Dedifferentiated amniotic fluid mesenchymal stem cell (primary cell): ENCODE measurements around the gene PLAC1.

ENCODE experiments used
- DNase-seq: peaks from one replicate; pipeline ENCODE4 v3.0.0-alpha.2; 2016; ENCODE audit errors: extremely low spot score

The PLAC1 gene

DNA sequence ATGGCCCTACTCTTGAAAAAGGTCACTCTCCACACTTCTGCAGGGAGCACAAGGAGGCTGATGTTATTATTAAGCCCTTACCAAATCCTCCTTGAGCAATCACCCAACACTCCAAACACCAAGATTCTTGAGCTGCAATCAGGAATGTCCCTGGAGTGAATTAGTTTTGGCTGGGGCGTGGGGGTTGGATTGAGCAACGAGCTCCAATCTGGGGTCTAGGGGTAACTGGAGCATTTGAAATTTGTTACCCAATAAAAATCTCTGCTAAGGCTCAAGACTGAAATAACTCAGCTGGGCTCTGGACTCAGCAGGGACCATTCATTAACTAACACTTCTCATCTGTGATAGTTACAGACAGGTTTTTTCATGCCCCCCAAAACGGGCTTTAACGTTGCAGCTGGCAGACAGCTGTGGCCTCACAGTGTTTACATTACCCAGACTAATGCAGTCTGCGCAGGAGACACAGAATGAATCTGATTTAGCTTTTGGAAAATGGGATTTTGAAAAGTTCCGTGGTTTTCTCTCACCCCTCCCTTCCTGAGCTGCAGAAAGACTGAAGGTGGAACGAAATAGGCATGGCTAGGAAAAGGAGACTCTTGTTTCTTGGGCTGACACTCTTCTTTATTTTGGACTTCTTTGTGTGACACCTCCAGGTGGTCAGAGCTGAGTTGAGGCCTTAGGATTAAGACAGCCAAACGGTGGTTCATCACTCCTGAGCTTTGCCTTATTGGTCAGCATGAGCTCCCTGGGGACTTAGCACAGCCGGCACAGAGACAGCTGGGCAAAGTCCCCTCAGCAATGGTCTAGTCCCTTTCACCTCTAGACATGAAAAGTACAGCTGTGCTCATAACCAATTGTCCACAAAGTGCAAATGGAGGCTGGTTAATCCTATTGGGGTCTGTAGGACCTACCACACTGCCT, 26.6 kb downstream of the PLAC1 start:
- DNase-seq = no peak

DNA sequence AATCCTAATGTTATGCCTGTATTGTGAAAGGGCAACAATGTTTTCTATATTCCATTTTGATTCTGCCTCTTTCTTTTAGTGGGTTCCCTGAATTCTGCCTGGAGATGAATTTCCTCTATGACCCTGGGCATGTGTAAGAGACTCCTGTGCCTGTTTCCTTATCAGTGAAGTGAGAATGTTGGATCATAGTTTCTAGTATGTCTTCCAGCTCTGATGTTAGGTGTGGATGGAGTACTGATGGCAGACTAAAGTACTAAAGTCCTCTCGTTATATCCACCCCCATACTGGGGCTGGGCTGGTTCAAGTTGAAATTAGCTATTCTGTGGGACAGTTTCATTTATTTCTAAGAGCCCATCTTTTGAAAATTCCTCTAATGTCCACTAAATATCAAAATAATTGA, 29.6 kb downstream of the PLAC1 start:
- DNase-seq = no peak

DNA sequence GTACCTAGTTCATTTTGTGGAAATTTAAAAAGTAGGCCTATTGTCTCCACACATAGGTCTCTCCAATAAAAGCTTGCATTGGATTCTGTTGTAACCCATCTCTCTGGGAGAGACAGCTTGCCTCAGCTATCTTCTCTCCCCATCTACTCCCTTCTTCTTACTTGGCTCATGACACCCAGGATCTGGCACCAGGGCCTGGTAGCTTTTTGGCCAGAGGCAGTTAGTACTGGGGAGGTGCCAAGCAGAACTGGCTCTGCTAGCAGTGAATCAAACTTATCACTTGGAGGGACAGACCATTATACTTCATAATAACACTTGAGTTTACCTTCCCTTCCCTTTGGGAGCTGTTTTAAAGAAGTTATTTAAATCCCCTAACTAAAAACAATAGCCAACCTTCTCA, 31.8 kb downstream of the PLAC1 start:
- DNase-seq = no peak

DNA sequence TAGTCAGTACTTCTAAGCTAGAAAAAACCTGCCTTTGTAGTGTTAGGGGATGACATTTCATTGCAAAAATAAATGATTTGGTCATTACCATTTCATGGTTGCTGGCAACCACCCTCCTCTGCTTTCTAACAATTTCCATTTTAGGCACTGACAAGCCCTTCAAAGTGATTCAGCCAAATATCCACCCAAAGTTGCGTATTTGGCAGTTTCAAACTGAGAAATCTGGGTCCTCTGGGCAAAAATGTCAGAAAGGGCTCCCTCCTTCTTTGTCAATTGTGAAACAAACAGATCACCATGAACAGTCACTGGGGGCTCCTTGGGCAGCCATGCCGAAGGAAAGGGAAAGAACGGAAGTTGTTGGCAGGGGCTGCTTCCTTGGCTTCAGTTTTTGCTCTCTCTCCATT, 33.0 kb downstream of the PLAC1 start:
- no peak for DNase-seq

DNA sequence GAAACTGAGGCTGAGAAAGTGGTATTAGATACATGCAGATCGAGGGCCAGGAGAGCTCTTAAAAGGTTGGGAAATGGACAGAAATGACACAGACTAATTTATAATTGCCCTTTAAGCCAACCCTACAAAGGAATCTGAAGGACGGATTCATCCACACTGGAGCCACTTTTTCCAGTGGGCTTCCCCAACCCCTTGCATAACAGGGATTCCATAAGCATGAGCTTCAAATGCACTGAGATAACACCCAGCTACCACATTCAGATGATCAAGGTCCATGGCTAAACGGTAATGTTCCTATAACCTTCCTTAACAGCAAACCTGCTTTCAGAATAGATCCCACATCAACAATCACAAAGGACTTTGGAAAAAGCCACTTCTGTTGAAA, 34.2 kb downstream of the PLAC1 start:
- DNase-seq = no peak

DNA sequence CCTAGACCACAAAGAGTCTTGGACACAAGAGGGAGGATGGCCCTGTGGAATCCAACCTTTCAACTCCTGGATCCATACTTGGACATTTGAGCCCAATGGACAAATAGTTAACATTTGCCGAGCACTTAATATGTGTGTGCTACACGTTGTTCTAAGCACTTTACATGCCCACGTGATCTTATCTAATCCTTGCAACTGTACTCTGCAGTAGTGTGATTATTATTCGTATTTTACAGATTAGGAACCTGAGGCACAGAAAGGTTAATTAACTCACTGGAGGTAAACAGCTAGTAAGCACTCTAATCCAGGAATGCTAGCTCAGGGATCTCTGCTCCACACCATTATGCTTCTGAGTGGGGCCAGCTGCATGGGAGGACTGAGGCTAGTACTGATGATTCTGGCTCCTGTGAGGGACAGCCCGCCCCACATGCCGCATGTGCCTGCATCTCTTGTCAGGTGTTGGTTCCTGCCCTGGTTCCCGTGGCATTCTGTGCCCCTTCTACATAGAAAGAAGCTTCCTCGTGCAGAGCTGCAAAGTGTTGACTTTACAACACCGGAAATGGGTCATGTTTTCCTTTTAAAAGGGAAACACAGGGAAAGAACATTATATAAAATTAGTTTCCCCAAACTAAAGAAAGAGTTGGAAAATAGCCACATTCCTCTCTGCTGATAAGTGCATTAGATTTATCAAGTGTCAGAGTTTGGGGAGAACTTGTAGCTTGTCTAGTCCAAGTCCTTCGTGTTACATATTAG, 34.8 kb downstream of the PLAC1 start:
- no peak for DNase-seq

DNA sequence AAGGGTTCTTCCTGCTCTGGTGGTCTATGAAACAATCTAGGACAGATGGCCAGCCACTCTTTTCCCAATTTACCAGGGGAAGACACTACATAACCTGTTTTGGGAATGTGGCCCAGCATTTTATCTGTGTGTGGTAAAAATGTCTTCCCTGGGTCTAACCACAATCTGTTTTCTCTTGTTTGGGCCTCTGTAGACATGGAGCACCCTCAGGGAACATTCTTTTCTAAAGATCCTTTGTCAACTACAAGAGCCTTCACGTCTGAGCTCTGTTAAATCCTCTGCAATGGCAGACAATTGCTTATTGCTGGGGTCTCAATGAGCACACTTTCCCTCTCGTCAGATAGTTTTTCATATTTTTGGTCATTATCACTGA, 35.5 kb downstream of the PLAC1 start:
- DNase-seq = no peak

DNA sequence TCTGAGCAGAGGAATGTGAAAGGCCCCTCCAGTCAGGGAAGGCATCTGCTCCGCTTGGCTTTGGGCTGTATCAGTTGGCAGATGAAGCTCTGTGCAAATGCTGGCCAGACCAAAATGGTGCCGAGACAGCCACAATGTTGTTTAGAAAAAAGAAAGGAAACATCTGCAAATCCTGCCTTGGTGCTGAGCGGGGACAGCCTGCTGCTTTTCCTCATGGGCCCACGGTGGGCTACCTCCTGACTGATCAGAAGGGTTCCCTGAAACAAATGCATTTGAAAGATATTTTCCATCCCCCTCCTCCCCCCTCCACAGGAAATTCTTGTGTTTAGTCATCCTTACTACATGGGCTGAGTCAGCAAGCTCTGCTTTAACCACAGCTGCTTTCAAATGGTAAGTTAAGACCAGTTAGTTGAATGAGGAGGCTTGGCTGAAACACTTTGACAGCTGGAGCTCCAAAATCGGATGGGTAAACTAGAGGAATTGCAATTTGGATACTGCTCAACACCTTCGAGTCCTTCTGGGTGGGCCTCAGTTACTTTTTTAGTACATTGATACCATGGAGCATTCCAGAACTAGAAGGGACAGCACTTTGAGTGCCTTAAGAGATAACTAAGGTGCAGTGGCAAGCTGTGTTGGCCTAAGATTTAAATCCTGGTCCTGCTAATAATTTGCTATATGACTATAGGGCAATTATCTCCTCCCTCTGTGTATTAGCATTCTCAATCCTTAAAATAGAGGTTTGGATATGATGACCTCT, 36.0 kb downstream of the PLAC1 start:
- DNase-seq = peak; percentile 68

DNA sequence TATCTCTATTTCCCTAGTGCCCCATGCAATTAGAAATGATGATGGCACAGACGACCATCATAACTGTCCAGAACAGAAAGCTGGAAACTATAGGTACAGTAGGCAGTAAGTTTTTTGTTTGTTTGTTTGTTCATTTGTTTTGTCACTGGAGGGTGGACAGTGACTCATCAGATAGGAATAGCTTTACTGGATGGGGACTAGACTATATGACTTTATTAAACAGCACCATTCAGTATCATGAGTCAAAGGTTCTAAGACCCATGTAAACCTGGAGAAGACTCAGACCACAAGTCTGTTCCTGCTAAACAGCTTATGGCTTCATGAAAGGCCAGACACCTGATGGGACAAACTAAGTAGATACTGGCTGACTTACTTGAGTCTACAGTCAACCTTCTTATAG, 38.4 kb downstream of the PLAC1 start:
- no peak for DNase-seq

DNA sequence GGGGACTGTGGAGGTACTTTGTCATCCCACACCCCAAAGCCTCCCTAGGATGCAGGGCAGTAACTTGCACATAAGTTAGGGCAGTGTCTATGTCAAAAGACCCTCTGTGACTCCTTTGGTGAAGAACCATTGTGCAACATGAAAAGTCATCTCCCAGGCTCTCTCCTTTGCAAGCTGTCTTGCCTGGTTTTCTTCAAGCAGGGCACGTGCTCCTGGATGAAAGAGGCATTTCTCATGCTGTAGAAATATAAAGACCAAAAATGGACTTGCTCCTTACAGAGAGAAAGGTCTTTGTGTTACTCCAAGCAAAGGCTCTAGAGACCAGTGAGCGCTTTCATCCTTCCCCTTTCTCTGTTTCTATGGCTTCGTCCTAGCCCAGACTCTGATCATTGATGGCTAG, 44.9 kb downstream of the PLAC1 start:
- no peak for DNase-seq

DNA sequence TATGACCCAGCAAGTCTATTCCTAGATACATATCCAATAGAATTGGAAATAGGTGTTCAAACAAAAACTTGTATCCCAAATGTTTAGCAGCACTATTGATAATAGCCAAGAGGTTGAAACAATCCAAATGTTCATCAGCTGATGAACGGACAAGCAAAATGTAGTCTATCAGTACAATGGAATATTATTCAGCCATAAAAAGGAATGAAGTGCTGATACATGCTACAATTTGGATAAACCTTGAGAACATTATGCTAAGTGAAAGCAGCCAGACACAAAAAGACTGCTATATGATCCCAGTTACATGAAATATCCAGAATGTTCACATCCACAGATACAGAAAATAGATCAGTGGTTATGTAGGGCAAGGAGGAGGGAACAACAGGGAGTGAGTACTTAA, 50.1 kb downstream of the PLAC1 start:
- no peak for DNase-seq

DNA sequence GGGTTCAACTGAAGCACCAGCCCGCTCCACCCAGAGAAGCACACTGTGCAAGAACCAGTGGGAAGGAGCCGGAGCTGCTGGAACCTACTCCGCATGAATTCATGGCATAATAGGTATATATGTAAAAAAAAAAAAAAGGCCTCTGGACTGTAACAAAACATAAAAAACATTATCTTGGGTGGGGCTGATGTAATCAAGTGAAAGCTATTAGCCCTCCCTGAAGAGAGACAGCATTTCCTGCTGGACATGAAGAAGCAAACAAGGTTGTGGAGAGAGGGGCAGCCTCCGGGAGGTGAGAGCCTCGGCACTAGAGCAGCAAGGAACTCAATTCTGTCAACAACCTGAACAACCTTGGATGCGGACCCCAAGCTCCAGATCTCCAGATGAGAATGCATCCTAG, 50.7 kb downstream of the PLAC1 start:
- no peak for DNase-seq

DNA sequence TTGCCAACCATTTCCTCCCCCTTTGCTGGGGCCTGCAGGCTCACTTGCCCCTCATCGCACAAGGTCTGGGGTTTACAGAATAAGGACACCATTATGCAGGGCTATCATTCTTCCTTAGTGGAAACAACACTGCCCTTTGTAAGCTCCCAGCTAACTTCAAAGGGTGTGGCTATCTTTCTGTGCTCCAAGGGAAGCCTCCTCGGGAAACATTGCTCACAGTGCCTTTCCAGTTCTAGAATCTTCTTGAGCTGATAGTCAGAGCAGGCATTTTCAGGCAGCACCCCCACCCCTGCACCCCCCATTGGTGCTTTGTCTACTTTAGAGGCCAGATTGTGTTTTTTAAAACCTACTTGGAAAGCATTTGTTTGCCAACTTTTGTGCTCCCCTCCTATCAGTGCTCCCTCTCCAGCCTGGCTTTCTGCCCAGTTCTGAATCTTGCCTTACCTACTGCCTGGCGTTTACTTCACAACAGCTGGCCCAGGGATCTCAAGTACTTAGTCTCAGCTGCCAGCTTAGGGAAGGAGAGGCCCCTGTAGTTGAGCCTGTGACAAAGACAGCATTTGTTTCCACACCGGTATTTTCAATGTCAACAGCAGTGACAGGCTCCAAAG, 53.5 kb downstream of the PLAC1 start:
- DNase-seq = no peak

DNA sequence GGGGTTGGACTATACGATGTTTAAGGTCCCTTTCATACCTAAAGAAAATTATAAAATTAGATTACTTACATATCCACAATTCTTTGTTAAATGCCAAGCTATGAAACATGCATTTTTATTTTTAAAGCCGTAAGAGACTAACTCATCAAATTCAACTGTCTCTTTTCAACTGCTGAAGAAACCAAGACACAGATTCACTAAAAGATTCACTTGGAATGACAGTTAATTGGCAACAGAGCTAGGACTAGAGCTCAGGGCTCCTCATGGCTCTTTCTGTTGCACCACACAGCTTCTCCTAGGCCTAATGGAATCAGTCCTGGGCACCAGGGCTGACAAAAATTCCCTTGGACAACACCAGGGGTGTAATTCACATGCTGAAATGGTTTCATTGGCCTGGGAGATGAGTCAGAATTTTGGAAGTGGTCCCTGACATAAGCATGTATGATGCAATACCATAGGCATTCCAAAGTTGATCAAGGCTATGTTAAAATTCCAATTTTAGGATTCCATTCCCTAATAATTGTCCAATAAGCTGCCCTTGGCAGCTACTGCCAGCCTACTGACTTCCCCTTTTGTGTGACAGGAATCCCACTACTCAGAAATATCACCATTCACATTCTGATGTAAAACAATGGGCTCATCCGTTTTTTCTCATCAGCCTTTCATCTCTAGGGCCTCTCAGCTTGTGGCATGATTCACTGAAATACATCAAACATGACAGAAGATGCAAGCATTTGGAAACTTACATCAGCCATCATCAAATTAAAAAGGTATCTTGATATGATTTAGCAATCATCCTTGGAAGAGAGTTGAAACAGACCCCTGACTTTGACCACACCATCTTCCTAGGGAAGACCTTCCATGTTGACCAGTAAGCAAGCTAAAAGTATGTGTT, 54.2 kb downstream of the PLAC1 start:
- peak; percentile 85 for DNase-seq

DNA sequence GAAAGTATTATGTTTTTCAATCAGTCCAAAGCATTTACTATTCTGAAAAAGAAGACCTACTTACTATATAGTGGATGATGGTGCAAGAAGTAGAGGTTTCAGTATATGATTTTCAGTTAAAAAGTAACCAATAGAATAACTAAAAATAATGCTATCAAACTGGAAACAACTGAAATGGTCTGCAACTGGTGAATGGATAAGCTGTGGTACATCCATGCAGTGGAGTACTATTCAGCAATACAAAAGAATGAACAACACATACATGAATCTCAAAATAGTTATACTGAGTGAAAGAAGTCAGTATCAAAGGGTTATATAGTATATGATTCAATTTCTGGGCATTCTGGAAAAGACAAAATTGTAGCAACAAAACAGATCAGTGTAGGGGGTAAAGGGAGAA, 55.9 kb downstream of the PLAC1 start:
- no peak for DNase-seq

DNA sequence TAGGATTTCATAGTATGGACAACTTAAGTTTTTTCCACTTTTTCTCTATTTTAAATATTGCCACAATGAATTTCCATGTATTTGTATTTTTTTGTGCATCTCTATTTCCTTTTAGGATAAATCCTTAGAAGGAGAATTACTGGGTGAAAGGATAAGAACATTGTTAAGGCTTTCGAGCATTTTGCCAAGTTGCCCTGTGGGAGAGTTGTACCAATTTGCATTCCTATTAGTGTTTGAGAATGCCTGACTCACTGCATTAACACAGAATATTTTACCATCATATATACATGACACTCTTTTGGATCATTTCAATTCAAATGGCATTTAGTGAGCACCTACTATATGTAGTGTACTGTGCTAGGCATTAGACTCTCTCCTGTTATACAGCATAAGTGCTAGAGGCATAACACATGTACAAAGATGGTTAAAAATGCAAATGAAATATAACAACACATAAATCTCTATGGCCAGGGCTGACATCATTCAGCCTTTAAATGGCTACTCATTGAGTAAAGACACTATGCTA, 57.0 kb downstream of the PLAC1 start:
- no peak for DNase-seq

DNA sequence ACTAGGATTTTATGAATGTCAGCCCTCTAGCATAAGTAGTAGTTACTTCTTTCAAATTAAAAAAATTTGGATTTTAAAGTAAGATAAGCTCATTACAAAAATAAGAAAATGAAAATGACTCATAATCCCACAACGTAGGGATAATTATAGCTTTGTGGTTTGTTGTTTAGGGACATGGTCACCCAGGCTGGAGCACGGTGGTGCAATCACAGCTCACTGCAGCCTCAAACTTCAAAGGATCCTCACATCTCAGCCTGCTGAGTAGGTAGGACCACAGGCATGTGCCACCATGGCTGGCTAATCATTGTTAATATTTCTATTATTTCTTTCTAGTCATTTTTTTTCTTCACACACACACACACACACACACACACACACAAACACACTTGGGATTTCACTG, 57.6 kb downstream of the PLAC1 start:
- DNase-seq = no peak

DNA sequence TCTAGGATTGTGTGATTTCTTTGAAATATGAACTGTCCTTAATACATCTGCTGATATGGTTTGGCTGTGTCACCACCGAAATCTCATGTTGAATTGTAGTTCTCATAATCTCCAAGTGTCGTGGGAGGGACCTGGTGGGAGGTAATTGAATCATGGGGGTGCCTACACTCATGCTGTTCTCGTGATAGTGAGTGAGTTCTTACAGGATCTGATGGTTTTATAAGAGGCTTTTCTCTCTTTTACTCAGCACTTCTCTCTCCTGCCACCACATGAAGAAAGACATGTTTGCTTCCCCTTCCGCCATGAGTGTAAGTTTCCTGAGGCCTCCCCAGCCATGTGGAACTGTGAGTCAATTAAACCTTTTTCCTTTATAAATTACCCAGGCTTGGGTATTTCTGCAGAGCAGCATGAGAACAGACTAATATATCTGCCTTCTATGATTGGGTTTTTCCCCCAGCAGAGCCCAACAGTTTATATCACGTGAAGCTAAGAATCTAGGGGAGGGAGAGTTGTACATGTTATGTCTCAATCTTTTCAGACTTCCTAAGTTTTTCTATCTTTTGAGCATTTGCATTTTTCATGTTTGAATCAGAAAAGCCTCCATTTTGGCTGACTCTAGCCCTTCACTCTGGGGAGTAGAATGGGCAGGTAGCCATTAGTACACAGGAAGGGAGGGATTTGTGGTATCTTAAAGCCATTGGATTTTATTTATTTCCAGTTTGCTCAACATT, 58.9 kb downstream of the PLAC1 start:
- peak; percentile 32 for DNase-seq

DNA sequence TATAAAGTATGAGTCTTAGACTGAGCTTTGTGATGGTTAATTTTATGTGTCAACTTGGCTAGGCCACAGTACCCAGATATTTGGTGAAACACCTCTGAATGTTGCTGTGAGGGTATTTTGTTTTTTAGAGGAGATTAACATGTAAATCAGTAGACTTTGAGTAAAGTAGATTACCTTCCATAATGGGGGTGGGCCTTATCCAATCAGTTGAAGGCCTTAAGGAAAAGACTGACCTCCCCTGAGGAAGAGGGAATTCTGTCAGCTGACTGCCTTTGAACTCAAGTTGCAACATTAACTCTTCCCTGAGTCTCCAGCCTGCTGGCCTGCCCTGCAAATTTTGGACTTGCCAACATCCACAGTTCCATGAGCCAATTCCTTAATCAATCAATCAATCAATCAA, 66.0 kb downstream of the PLAC1 start:
- no peak for DNase-seq

DNA sequence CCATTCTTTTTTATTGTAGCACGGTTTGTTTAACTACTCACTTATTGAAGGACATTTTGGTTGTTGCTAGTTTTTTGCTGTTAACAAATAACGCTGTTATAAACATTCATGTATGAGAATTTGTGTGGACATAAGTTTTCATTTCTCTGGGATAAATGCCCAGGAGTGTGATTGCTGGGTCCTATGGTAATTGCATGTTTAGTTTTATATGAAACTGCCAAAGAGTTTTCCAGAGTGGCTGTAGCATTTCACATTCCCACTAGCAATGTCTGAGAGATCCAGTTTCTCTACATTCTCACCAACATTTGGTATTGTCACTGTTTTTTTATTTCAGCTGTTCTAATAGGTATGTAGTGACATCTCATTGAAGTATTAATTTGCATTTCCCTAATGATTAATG, 66.8 kb downstream of the PLAC1 start:
- no peak for DNase-seq
